Rectal smooth muscle tissue (tissue), 1 donor: Measurements from ENCODE around the gene TRAPPC6A.
"Not testable (repeated sequence)": the region's sequence is repeated elsewhere in the genome, so short reads cannot be mapped to it uniquely, and the experiment has no call there.

Experiments used
- H3K27ac ChIP-seq: one replicate; pipeline ENCODE4 v1.7.0; 2013; ENCODE audit warnings: low read depth, low read length, inconsistent platforms
- H3K27me3 ChIP-seq: one replicate; pipeline ENCODE4 v1.7.0; 2013; ENCODE audit warnings: low read length; ENCODE audit not compliant: control insufficient read depth, insufficient read depth
- H3K36me3 ChIP-seq: one replicate; pipeline ENCODE4 v1.7.0; 2013; ENCODE audit warnings: low read length; ENCODE audit not compliant: control insufficient read depth, insufficient read depth
- H3K4me1 ChIP-seq: one replicate; pipeline ENCODE4 v1.7.0; 2013; ENCODE audit warnings: low read length; ENCODE audit not compliant: control insufficient read depth, insufficient read depth
- H3K4me3 ChIP-seq: one replicate; pipeline ENCODE4 v1.7.0; 2013; ENCODE audit warnings: low read length
- H3K9ac ChIP-seq: one replicate; pipeline ENCODE4 v1.7.0; 2013; ENCODE audit warnings: low read length

TRAPPC6A gene

DNA sequence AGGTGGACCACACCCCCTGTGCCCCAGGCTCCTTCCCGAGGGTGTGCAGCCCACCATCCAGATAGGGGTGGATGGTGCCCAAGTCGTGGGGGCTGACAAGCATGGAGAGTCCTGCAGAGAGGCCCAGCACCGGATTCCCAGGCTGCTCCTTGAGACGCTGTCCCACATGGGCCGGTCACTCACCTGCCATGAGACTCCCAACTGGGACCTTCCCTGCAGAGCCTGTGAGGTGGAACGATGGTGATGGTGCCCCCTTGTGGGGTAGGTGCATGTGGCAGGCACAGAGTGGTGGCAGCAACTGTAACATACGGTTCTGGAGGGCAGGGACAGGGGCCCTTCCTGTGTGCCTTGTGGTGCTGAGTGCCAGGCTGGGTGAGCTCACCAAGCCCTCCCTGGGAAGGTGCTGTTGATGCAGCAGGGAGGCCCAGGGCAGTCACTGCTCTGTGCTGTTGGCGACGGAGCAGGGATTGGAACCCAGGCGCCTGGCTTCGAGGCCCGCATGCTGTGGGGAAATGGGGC is 52.0 kb downstream of the TRAPPC6A start:
- H3K4me3 ChIP-seq, result no peak overlapping the region
- no peaks in the 10 kb centered on the region for H3K27me3 ChIP-seq
- H3K36me3 ChIP-seq, result peaks cover 3% of the 10 kb centered on the region
- no peak overlapping the region for H3K27ac ChIP-seq
- H3K4me1 ChIP-seq, result no peaks in the 10 kb centered on the region
- H3K9ac ChIP-seq, result no peak overlapping the region

DNA sequence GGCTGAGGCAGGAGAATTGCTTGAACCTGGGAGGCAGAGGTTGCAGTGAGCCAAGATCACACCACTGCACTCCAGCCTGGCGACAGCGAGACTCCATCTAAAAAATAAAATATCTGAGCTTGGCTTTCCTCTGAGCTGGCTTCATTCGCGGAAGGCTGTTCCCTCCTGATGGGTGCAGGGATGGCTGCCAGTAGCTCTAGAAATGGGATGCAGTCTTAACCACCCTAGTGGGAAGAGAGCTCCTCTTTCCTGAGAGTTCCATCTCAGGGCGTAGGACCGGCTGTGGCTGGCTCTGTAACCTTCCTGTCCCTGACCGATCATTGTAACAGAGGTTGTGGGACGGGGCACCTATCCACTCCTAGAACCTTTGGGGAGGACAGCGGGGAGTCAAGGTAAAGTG is 52.7 kb downstream of the TRAPPC6A start:
- Histone ChIP-seq H3K27me3 (no peaks in the 10 kb centered on the region), H3K27ac (no peak overlapping the region), H3K9ac (no peak overlapping the region), H3K4me3 (no peak overlapping the region), H3K4me1 (no peaks in the 10 kb centered on the region), H3K36me3 (peaks cover 3% of the 10 kb centered on the region)

DNA sequence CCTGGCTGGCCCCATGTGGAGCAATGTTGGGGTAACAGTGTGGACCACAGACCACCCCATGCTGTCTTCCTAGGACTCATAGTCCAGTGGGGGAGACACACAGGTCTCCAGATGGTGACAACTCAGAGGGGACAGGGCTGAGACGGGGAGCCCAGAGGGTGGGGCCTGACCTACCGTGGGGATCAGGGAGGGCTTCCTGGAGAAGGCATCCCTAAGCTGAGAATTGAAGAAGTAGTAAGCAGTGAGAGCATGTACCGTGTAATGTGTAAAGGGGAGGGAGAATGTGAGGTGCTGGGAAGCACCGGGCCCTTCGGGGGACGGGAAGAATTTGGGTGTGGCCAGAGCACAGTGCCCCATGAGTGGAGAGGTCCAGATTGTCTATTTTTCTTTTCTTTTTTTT is 54.0 kb downstream of the TRAPPC6A start:
- H3K27me3 ChIP-seq, result no peaks in the 10 kb centered on the region
- peaks cover 3% of the 10 kb centered on the region for H3K36me3 ChIP-seq
- H3K27ac ChIP-seq, result no peak overlapping the region
- H3K9ac ChIP-seq, result no peak overlapping the region
- no peak overlapping the region for H3K4me3 ChIP-seq
- no peaks in the 10 kb centered on the region for H3K4me1 ChIP-seq

DNA sequence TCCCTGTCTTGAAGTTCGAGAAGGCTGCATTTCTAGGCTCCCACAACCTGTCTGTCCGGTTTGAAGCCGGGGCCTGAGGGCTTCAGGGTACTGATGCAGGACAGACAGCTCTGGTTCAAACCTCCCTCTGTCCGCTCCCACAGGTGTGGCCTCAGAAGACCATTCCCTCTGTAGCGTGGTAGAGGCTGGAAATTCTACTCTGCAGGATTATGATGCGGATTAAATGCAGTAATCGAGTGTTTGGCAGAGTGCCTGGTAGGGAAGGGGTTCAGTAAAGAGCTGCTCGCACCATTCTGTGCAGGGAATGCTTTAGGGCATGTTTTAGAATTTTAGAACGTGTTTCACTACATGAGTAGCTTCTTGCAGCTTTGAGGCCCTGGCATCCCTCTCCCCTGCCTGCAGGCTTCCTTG is 54.6 kb downstream of the TRAPPC6A start:
- Histone ChIP-seq H3K36me3 (no peaks in the 10 kb centered on the region), H3K27me3 (no peaks in the 10 kb centered on the region), H3K4me1 (no peaks in the 10 kb centered on the region), H3K9ac (no peak overlapping the region), H3K27ac (no peak overlapping the region), H3K4me3 (no peak overlapping the region)

DNA sequence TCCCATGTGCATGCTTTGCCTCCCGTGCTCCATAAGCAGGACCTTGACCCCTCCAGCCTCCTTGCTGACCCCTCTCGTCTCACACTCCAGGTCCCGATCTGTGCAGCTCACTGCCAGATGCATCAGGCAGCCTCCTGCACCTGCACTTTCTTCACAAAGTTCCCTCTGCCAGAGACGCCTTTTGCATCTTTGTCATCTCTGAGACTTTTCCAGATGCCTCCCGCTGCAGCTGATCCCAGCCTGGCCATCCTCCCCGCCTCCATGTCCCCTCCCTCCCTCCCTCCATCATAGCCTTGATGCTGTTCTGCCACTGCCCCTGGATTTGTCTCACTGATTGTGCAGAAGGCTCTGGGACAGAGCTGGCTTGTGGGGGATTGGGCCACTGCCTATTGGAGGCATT is 55.2 kb downstream of the TRAPPC6A start:
- Histone ChIP-seq H3K36me3 (no peaks in the 10 kb centered on the region), H3K4me3 (no peak overlapping the region), H3K27ac (no peak overlapping the region), H3K27me3 (no peaks in the 10 kb centered on the region), H3K4me1 (no peaks in the 10 kb centered on the region), H3K9ac (no peak overlapping the region)

DNA sequence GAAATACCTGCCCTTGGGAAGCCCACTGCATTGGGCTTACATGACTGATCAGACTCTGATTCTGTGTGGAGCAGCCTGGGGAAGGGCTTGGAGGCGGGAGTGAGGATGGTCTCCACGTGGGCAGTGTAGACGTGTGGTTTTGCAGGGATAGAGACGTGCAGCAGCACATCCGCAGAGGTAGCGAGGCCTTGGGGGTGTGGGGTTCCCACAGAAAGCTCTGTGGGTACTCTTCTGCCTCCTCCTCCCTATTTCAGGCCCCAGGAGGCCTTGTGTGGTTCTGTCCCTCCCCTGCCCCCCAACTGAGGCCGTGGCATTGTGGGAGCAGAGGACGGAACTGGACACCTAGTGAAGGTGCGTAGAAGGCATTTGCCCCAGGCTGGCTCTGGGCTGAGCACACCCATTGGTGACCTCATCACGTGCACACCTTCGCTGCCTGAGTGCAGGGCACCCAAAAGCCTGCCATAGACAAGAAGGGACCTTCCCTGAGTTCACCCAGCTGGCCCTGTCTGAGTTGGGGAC is 56.2 kb downstream of the TRAPPC6A start:
- H3K4me1 ChIP-seq, result peaks cover 3% of the 10 kb centered on the region
- H3K36me3 ChIP-seq, result no peaks in the 10 kb centered on the region
- H3K27me3 ChIP-seq, result no peaks in the 10 kb centered on the region
- no peak overlapping the region for H3K9ac ChIP-seq
- H3K4me3 ChIP-seq, result no peak overlapping the region
- H3K27ac ChIP-seq, result no peak overlapping the region

DNA sequence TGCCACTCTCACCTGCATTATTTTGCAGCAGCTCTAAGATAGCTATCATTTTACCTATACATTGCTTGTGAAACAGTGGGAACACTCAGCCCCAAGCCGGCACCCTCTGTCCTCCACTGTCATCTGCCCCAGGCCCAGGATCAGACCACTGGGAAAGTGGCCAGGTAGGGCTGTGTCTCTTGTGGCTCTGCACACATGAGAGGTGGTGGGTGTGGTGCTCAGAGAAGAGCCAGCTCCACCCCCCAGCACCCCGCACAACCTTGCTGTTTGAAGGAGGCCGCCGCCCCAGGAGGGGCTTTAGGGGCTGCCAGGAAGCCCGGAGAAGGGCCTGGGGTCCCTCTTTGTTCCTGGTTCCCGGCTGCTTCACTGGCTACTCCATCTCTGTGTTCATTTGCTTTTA is 58.5 kb downstream of the TRAPPC6A start:
- Histone ChIP-seq H3K9ac (no peak overlapping the region), H3K4me1 (peaks cover 3% of the 10 kb centered on the region), H3K4me3 (no peak overlapping the region), H3K27me3 (no peaks in the 10 kb centered on the region), H3K27ac (no peak overlapping the region), H3K36me3 (no peaks in the 10 kb centered on the region)

DNA sequence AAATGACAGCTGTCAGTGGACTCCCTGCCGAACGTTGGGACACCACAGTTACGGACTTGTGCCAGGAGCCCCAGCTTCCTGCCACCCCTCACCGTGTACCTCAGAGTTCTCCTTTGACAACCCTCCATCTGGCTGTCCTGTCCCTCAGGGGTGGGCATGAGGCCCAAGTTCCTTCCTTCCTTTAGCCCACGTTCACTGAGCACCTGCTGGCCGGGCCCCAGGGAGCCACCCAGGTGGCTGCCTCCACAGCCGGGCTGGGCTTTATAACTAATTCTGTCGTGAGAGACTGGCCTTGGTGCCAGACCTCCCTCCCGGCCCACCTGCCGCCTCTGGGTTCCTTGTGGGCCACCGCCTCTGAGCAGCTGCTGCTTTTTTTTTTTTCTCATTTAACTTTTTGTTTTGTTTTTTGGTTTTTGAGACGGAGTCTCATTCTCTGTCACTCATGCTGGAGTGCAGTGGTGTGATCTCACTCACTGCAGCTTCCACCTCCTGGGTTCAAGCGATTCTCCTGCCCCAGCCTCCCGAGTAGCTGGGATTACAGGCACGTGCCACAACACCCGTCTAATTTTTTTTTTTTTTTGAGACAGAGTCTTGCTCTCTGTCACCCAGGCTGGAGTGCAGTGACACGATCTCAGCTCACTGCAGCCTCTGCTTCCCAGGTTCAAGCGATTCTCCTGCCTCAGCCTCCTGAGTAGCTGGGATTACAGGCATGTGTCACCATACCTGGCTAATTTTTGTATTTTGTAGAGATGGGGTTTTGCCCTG is 59.3 kb downstream of the TRAPPC6A start:
- not testable (repeated sequence) for H3K27me3 ChIP-seq, H3K4me3 ChIP-seq, H3K27ac ChIP-seq, H3K9ac ChIP-seq, H3K36me3 ChIP-seq, H3K4me1 ChIP-seq

DNA sequence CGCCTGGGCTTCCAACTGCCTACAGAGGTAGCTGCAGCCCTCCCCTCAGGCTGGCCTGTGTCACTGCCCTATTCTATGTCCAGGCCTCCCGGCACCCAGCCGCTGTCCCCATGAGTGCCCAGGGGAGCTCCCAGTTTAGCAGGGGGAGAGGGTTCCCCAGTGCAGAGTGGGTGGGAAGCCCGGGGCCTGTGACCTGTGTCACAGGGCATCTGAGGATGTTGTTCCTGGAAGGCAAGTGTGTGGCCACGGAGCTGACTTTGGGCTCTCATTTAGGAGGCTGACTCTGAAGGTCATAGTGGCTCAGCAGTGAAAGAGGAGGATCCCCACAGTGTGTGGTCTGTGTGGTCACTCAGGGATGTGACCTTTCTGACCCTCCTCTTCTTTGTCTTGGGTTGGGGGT is 59.9 kb downstream of the TRAPPC6A start:
- Histone ChIP-seq H3K9ac (no peak overlapping the region), H3K27ac (no peak overlapping the region), H3K4me1 (peaks cover 3% of the 10 kb centered on the region), H3K36me3 (no peaks in the 10 kb centered on the region), H3K27me3 (no peaks in the 10 kb centered on the region), H3K4me3 (no peak overlapping the region)

DNA sequence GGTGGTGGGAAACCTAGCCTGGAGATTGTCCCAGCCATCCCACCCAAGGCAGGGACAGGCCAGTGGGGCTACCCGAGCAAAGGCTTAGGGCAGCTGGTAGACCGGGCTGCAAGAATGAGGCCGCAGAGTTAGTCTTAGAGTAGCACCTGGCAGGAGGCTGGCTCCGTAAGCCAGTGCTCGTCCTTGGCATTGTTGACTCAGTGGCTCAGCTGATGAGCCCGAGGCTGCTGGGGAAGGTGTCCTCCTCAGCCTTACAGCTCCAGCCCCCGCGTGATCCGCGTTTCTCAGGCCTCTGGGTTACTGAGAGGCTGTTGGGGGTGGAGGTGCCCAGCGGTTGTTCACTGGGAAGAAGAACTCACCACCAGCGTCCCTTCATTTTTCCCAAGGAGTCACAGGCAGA is 60.4 kb downstream of the TRAPPC6A start:
- H3K27me3 ChIP-seq, result no peaks in the 10 kb centered on the region
- peaks cover 3% of the 10 kb centered on the region for H3K4me1 ChIP-seq
- H3K9ac ChIP-seq, result no peak overlapping the region
- H3K27ac ChIP-seq, result no peak overlapping the region
- H3K4me3 ChIP-seq, result no peak overlapping the region
- H3K36me3 ChIP-seq, result no peaks in the 10 kb centered on the region

DNA sequence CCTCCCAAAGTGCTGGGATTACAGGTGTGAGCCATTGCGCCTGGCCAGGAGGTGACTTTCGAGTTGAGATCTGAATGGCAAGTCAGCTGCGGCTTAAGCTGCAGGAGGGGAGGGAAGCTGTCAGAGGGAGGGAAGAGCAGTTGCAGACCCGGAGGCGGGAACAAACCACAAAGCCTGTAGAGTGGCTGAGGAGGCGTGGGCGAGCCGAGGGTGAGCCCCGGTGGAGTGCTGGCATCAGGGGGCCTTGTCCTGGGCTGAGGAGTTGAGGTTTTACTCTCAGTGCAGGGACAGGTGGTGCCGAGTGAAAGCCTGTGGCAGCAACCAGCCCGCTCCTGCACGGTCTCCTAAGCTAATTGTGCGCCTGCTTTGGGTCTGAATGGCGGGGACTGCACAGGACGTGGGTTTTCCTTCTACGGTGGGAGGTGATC is 60.9 kb downstream of the TRAPPC6A start:
- Histone ChIP-seq H3K27ac (no peak overlapping the region), H3K4me3 (no peak overlapping the region), H3K4me1 (peaks cover 3% of the 10 kb centered on the region), H3K27me3 (no peaks in the 10 kb centered on the region), H3K9ac (no peak overlapping the region), H3K36me3 (no peaks in the 10 kb centered on the region)

DNA sequence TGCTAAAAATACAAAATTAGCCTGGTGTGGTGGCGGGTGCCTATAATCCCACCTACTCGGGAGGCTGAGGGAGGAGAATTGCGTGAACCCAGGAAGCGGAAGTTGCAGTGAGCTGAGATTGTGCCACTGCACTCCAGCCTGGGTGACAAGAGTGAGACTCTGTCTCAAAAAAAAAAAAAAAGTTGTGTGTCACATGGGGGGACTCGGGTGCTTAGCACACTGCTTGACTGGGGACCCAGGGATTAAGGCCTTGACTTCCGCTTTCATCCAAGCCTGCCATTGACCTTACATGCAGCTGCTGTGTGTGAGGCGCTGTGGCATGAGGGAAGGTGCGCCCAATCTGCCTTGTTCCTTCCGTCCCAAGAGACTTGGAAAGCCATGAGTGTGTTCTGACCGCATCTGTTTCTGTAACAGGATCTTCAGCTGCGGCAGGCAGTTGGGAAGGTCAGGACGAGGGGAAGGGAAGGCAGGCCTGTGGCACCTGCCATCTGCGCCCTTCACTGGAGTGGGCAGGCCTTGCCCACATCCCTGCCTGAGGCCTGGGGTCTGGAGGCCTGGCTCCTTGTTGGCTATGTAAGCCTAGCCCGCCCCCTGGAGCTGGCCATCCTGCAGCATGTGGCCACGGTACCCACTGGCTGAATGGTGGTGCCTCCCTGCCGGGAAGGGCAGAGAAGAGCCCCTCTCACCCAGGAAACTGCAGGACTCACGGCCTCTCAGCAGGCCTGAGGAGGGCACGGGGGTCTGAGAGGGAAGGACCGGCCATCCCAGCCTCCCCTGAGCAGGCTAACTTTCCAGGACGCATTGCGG is 62.0 kb downstream of the TRAPPC6A start:
- H3K9ac ChIP-seq, result no peak overlapping the region
- H3K4me3 ChIP-seq, result no peak overlapping the region
- no peak overlapping the region for H3K27ac ChIP-seq
- no peaks in the 10 kb centered on the region for H3K27me3 ChIP-seq
- peaks cover 3% of the 10 kb centered on the region for H3K4me1 ChIP-seq
- H3K36me3 ChIP-seq, result no peaks in the 10 kb centered on the region
